HepG2 (cell line): ENCODE results near the gene ACTR1A. TPM values are rescaled to one million over a fixed set of nuclear protein-coding genes. Genes with fewer than 3 reads are reported as not detected.

Experiments
- DMAP1 ChIP-seq: IDR thresholded peaks from 2 replicates; pipeline ENCODE4 v1.6.1; 2016
- ETV6 ChIP-seq: sonication (generic); formaldehyde crosslinking; conservative IDR thresholded peaks from 2 replicates; pipeline ENCODE4 v1.4.0; 2020; ENCODE audit warnings: missing genetic modification reagents
- FOXO1 ChIP-seq: sonication (generic); formaldehyde crosslinking; IDR thresholded peaks from 2 replicates; pipeline ENCODE4 v1.4.0; 2020; ENCODE audit warnings: missing genetic modification reagents
- HNF4G ChIP-seq, 2 experiments: sonication (generic) in 1 of 2; formaldehyde crosslinking in 1 of 2; IDR thresholded peaks; 2 replicates each; pipeline versions ENCODE4 v1.4.0 to v1.6.1; 2011 to 2020; ENCODE audit warnings: borderline replicate concordance in 2 of 2, low read depth in 2 of 2, mild to moderate bottlenecking in 2 of 2, low read length in 1 of 2, missing genetic modification reagents in 1 of 2, moderate library complexity in 1 of 2
- IRF2 ChIP-seq: IDR thresholded peaks from 2 replicates; pipeline ENCODE4 v1.6.1; 2018; ENCODE audit warnings: missing genetic modification reagents, missing compliant biosample characterization
- ISX ChIP-seq: sonication (generic); formaldehyde crosslinking; conservative IDR thresholded peaks from 2 replicates; pipeline ENCODE4 v1.5.0; 2020; ENCODE audit warnings: missing genetic modification reagents
- KDM5A ChIP-seq: fragments of 200-600 bp; sonication (generic); IDR thresholded peaks from 2 replicates; pipeline ENCODE4 v1.7.0; 2018; ENCODE audit warnings: antibody characterized with exemption, mild to moderate bottlenecking, low read length, borderline replicate concordance
- LCORL ChIP-seq, 2 experiments: fragments of 450-650 bp in 1 of 2; sonication (generic) in 1 of 2; formaldehyde crosslinking in 1 of 2; IDR thresholded peaks; 2 replicates each; pipeline versions ENCODE4 v1.5.0 to v1.6.1; 2017 to 2020; ENCODE audit warnings: antibody characterized with exemption in 1 of 2, missing genetic modification reagents in 1 of 2
- NCOA2 ChIP-seq: sonication (generic); formaldehyde crosslinking; IDR thresholded peaks from 2 replicates; pipeline ENCODE4 v1.8.0; 2022; ENCODE audit warnings: inconsistent platforms
- SALL2 ChIP-seq: sonication (generic); formaldehyde crosslinking; IDR thresholded peaks from 2 replicates; pipeline ENCODE4 v1.8.1; 2023; ENCODE audit warnings: mild to moderate bottlenecking, missing genetic modification reagents, inconsistent platforms
- SIX1 ChIP-seq: sonication (generic); formaldehyde crosslinking; IDR thresholded peaks from 2 replicates; pipeline ENCODE4 v1.4.0; 2020; ENCODE audit warnings: missing genetic modification reagents, borderline replicate concordance
- YEATS2 ChIP-seq: sonication (generic); formaldehyde crosslinking; IDR thresholded peaks from 2 replicates; pipeline ENCODE4 v1.4.0; 2020; ENCODE audit warnings: missing genetic modification reagents, borderline replicate concordance
- ZBTB20 ChIP-seq: sonication (generic); formaldehyde crosslinking; IDR thresholded peaks from 2 replicates; pipeline ENCODE4 v1.8.1; 2023; ENCODE audit warnings: missing genetic modification reagents, low read depth, mild to moderate bottlenecking, borderline replicate concordance
- ZNF274 ChIP-seq: sonication (generic); formaldehyde crosslinking; IDR thresholded peaks from 2 replicates; pipeline ENCODE4 v1.5.1; 2020; ENCODE audit warnings: mild to moderate bottlenecking, missing genetic modification reagents
- ZNF350 ChIP-seq: sonication (generic); formaldehyde crosslinking; IDR thresholded peaks from 2 replicates; pipeline ENCODE4 v1.4.0; 2020; ENCODE audit warnings: mild to moderate bottlenecking, low read depth, missing genetic modification reagents, borderline replicate concordance
- ZNF543 ChIP-seq: sonication (generic); formaldehyde crosslinking; IDR thresholded peaks from 2 replicates; pipeline ENCODE4 v1.4.0; 2020; ENCODE audit warnings: mild to moderate bottlenecking, missing genetic modification reagents
- ZNF619 ChIP-seq: sonication (generic); formaldehyde crosslinking; IDR thresholded peaks from 2 replicates; pipeline ENCODE4 v1.4.0; 2020; ENCODE audit warnings: mild to moderate bottlenecking, missing genetic modification reagents
- ZNF747 ChIP-seq: sonication (generic); formaldehyde crosslinking; IDR thresholded peaks from 2 replicates; pipeline ENCODE4 v1.8.1; 2023; ENCODE audit warnings: missing genetic modification reagents, mild to moderate bottlenecking, borderline replicate concordance
- ZNF761 ChIP-seq: sonication (generic); formaldehyde crosslinking; conservative IDR thresholded peaks from 2 replicates; pipeline ENCODE4 v1.4.0; 2020; ENCODE audit warnings: mild to moderate bottlenecking, missing genetic modification reagents
- polyA plus RNA-seq, 8 experiments: library from polyadenylated mRNA; depleted of rRNA in 3 of 8; stranded (reverse) in 7 of 8; unstranded in 1 of 8; fragments of >200 nt; fragmentation: Illumina TruSeq in 4 of 8; extraction: Trizol in 4 of 8; gene quantifications; 2 replicates each; pipeline versions ENCODE4 v1.2.1 to v1.2.3, GENCODE V29; 2011 to 2016; ENCODE audit warnings: low read depth in 4 of 8, missing spikeins in 1 of 8, mixed read lengths in 1 of 8; ENCODE audit not compliant: insufficient read depth in 1 of 8
- total RNA-seq, 5 experiments: library from RNA; depleted of rRNA; stranded (reverse); fragments of >200 nt; fragmentation: Illumina TruSeq; extraction: Trizol; gene quantifications; 2 replicates each; pipeline ENCODE4 v1.2.3, GENCODE V29; 2016; ENCODE audit warnings: low read depth in 1 of 5
- TF ChIP-seq, protein P1 (sequence below): sonication (generic); formaldehyde crosslinking; IDR thresholded peaks from 2 replicates; pipeline ENCODE4 v1.5.1; 2020; ENCODE audit warnings: missing genetic modification reagents, mild to moderate bottlenecking, borderline replicate concordance
- TF ChIP-seq, protein P2 (sequence below): sonication (generic); formaldehyde crosslinking; IDR thresholded peaks from 2 replicates; pipeline ENCODE4 v1.4.0; 2020; ENCODE audit warnings: missing genetic modification reagents, borderline replicate concordance

ACTR1A gene
- total and polyA plus RNA-seq, 2 of the 13 experiments (the other 11 are each of a cell fraction or from before 2014, with no cell fraction given) = 59.6 to 62.8 TPM

- TF ChIP-seq, protein P1, sequence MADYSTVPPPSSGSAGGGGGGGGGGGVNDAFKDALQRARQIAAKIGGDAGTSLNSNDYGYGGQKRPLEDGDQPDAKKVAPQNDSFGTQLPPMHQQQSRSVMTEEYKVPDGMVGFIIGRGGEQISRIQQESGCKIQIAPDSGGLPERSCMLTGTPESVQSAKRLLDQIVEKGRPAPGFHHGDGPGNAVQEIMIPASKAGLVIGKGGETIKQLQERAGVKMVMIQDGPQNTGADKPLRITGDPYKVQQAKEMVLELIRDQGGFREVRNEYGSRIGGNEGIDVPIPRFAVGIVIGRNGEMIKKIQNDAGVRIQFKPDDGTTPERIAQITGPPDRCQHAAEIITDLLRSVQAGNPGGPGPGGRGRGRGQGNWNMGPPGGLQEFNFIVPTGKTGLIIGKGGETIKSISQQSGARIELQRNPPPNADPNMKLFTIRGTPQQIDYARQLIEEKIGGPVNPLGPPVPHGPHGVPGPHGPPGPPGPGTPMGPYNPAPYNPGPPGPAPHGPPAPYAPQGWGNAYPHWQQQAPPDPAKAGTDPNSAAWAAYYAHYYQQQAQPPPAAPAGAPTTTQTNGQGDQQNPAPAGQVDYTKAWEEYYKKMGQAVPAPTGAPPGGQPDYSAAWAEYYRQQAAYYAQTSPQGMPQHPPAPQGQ (CRISPR knock-in tag) = 0 out of 2 replicates have a peak, but pooled peaks have one; percentile 73
- TF ChIP-seq ISX (CRISPR knock-in tag) (no peak), ZNF761 (CRISPR knock-in tag) (no peak), DMAP1 (CRISPR knock-in tag) (peak; percentile 77), ZNF350 (CRISPR knock-in tag) (peak; percentile 72; the same call in 1 of the 2 replicates), SIX1 (CRISPR knock-in tag) (peak; percentile 34; the same call in 1 of the 2 replicates), SALL2 (CRISPR knock-in tag) (no peak), ZNF747 (CRISPR knock-in tag) (no peak), HNF4G (IDR thresholded peaks at IDR 0.05; ENCODE audit: borderline replicate concordance, low read depth, low read length) (peak; percentile 50; the same call in 1 of the 2 replicates), HNF4G (CRISPR knock-in tag; IDR thresholded peaks at IDR 0.05; ENCODE audit: borderline replicate concordance, low read depth) (no peak), ZNF274 (CRISPR knock-in tag) (peak; percentile 68; the same call in 1 of the 2 replicates), YEATS2 (CRISPR knock-in tag) (peak; percentile 80), IRF2 (peak; percentile 76), ZBTB20 (0 out of 2 replicates have a peak, but pooled peaks have one; percentile 61), ETV6 (peak; percentile 59; the same call in 1 of the 2 replicates), ZNF543 (CRISPR knock-in tag) (0 out of 2 replicates have a peak, but pooled peaks have one; percentile 60), ZNF619 (0 out of 2 replicates have a peak, but pooled peaks have one; percentile 64), FOXO1 (0 out of 2 replicates have a peak, but pooled peaks have one; percentile 21), KDM5A (peak; percentile 62; the same call in 1 of the 2 replicates), NCOA2 (CRISPR knock-in tag) (0 out of 2 replicates have a peak, but pooled peaks have one; percentile 37), LCORL (IDR thresholded peaks at IDR 0.05) (0 out of 2 replicates have a peak, but pooled peaks have one; percentile 9), LCORL (CRISPR knock-in tag; IDR thresholded peaks at IDR 0.05) (peak; percentile 71)
- TF ChIP-seq, protein P2, sequence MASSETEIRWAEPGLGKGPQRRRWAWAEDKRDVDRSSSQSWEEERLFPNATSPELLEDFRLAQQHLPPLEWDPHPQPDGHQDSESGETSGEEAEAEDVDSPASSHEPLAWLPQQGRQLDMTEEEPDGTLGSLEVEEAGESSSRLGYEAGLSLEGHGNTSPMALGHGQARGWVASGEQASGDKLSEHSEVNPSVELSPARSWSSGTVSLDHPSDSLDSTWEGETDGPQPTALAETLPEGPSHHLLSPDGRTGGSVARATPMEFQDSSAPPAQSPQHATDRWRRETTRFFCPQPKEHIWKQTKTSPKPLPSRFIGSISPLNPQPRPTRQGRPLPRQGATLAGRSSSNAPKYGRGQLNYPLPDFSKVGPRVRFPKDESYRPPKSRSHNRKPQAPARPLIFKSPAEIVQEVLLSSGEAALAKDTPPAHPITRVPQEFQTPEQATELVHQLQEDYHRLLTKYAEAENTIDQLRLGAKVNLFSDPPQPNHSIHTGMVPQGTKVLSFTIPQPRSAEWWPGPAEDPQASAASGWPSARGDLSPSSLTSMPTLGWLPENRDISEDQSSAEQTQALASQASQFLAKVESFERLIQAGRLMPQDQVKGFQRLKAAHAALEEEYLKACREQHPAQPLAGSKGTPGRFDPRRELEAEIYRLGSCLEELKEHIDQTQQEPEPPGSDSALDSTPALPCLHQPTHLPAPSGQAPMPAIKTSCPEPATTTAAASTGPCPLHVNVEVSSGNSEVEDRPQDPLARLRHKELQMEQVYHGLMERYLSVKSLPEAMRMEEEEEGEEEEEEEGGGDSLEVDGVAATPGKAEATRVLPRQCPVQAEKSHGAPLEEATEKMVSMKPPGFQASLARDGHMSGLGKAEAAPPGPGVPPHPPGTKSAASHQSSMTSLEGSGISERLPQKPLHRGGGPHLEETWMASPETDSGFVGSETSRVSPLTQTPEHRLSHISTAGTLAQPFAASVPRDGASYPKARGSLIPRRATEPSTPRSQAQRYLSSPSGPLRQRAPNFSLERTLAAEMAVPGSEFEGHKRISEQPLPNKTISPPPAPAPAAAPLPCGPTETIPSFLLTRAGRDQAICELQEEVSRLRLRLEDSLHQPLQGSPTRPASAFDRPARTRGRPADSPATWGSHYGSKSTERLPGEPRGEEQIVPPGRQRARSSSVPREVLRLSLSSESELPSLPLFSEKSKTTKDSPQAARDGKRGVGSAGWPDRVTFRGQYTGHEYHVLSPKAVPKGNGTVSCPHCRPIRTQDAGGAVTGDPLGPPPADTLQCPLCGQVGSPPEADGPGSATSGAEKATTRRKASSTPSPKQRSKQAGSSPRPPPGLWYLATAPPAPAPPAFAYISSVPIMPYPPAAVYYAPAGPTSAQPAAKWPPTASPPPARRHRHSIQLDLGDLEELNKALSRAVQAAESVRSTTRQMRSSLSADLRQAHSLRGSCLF (CRISPR knock-in tag) = no peak
Measured at GRCh38 chr10:102432162-102432950, 70.2 kb downstream of the ACTR1A start, which contains the start of gene CUEDC2 (continued).
